SKM-1 treated with dmso at 0.1 percent for 144 hours (cell line): Measurements from ENCODE around the gene ZRSR2.
"Not testable (repeated sequence)": the region's sequence is repeated elsewhere in the genome, so short reads cannot be mapped to it uniquely, and the experiment has no call there.

Experiments used
- DNase-seq: peaks from one replicate; lab custom pipeline; 2025; ENCODE audit not compliant: unreplicated experiment; lab: John Stamatoyannopoulos, UW

Gene ZRSR2

GRCh38 chrX:15789979-15790768 is at the start of gene ZRSR2:
Gene ZRSR2 (plus strand): TSS chrX:15790484. CDS start chrX:15790496, 12 bp downstream.
- peak; percentile 59 for DNase-seq

DNA sequence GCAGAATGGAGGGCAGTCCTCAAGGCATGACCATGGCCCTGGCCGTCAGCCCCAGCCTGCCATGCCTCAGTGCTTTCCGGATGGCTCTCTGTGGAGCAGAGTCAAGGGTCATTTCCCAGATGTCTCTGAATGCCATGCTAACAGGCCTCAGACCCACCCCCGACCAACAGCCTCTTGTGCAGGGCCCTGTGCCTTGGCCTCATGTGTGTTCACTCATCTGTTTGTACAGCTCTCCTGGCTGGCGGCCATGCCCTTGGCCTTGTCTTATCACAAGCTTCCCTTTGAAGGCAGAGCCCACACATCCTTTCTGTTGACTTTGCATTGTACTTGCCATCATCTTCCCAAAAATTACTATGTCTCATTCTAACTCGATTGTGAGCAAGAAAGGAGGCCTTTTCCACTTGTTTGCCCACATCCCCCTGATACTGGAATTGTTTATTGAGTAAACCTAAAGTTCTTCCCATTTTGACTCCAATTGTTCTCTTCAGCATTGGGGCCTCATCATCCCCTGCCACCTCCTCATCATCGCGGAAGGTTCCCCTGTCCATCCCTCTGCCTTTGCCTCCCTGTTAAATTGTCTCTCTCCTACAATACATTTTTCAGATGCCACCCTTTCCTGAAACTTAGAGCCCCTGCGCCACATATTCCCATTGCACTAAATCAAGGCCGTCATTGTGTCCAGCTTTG is 46.0 kb upstream of the ZRSR2 start:
- DNase-seq: no peak

- no peak for DNase-seq
These were observed 45.1 kb upstream of the ZRSR2 start for GRCh38 chrX:15745179-15745578.

GRCh38 chrX:15746651-15747050 is 43.6 kb upstream of the ZRSR2 start:
- DNase-seq: not testable (repeated sequence)

- DNase-seq: no peak
These were observed 42.6 kb upstream of the ZRSR2 start for GRCh38 chrX:15747626-15748173.

DNA sequence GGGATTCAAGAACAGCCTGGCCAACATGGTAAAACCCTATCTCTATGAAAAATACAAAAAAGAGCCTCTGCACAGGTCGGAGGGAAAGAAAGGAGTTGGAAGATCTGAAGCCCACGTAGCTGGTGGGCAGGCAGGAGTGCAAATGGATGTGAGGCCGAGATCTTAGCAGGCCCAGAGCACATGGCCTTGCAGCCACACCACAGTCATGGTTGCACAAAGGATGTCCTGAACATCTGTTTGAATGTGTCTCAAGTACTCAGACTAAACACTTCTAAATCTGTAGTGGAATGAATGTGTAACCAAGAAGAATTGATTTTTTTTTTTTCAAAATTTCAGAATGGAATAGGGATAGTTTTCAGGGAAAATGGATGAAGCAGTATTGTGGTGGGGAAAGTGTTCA is 41.4 kb upstream of the ZRSR2 start:
- no peak for DNase-seq

- DNase-seq: no peak
These were observed 40.4 kb upstream of the ZRSR2 start for GRCh38 chrX:15749642-15750610.

DNA sequence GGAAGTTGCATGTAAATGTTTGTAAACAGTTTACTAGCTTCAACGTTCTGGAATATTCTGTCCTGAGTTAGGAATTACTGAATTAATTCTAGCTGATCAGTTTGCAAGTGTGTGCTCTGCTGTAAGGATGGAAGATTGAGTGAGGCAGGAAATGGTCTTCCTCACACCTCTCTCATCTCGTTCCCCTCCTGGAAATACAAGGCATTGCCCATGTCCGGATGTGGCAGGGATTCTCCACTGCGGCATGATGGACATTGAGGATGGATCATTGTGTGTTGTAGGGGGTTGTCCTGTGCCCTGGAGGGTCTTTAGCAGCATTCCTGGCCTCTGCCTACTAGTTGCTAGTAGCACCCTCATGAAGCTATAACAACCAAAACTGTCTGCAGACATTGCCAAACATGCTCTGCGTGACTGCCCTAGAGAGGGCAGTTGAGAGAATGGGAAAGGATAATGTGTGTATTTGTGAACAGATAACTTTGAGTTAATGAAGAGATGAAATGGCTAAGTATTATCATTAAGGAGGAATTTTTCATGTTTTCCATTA is 39.6 kb upstream of the ZRSR2 start:
- no peak for DNase-seq

DNA sequence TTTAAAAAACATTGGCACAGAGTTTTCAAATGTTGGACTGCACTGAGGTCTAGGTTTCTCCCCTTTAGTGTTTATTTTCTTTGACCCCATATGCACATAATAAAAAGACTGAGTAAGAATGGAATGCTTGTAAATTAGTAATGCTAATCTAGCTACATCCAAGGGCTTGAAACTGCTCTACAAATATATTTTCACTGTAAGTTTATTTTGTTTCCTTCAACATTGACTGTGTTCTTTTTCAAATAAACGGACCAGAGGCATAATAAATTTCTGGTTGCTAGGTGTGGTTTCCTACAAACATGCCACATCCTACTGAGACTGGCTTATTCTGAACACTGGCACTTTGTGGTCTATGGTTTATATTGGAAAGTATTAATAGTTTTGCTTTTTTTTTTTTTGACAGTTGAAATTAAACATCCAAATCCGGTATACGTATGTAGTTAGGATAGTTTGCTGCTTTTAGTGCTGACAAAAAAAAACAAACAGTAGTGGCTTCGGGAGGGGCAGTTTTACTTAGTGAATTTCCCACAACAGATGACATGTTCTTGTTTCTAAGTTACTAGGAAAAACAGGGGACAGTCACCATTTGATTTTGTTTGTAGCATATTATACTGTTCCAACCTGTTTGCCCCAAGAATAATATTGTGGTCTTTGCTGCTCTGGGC is 39.0 kb upstream of the ZRSR2 start:
- no peak for DNase-seq

- no peak for DNase-seq
These were observed 35.2 kb upstream of the ZRSR2 start for GRCh38 chrX:15755091-15755490.

DNA sequence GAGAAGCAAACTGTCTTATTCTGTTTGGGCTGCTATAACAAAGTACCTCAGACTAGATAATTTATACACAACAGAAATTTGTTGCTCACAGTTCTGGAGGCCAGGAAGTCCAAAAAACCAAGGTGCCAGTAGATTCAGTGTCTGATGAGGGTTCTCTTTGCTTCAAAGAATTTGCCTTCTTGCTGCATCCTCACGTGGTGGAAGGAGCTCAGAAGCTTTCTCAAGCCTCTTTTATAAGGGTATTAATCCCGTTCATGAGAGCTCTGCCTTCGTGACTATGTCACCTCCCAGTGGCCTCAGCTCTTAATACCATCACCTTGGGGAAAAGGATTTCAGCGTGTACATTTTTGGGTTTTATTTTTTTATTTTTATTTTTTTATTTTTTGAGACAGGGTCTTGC is 32.1 kb upstream of the ZRSR2 start:
- no peak for DNase-seq

DNA sequence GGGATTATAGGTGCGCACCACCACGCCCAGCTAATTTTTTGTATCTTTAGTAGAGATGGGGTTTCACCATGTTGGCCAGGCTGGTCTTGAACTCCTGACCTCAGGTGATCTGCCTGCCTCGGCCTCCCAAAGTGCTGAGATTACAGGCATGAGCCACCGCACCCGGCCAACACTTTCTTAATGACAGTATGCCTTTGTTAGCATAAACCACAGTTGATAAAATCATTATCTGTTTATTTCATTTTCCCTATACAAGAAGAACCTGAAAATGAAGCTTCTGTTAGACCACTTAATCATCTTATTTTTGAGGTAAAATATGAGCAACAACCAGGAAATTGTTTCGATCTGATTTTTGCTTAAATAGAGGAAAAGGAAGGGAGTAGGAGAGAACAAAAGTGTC is 30.4 kb upstream of the ZRSR2 start:
- not testable (repeated sequence) for DNase-seq

GRCh38 chrX:15761564-15762191 is 28.6 kb upstream of the ZRSR2 start:
- peak; percentile 1 for DNase-seq

DNA sequence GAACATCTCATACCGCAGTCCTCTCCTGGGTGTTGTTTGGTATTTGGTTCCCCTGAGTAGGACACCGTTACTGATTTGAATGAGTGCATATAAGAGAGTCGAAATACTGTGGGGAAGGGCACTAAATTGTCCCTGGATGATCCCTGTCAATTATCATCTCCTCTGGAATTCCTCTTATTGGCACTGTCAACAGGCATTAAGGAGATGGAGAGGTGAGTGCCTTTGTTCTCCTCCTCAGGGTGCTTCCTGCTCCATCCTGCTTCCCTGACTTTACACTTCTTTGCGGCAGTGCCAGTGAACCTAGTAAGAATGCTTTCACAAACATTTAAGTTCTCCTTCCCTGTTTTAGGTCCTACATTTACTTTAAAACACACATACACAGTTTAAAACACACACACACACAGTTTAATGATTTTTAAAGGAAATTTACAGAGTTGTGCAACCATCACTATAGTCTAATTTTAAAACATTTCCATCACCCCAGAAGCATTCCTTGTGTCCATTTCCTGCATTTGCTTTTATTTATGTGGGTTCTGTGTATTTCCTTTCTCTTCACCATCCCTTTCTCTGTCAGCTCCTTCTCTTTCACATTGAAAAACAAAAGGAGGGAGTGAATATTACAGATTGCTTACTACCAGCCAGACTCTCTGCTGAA is 20.9 kb upstream of the ZRSR2 start:
- DNase-seq: no peak

DNA sequence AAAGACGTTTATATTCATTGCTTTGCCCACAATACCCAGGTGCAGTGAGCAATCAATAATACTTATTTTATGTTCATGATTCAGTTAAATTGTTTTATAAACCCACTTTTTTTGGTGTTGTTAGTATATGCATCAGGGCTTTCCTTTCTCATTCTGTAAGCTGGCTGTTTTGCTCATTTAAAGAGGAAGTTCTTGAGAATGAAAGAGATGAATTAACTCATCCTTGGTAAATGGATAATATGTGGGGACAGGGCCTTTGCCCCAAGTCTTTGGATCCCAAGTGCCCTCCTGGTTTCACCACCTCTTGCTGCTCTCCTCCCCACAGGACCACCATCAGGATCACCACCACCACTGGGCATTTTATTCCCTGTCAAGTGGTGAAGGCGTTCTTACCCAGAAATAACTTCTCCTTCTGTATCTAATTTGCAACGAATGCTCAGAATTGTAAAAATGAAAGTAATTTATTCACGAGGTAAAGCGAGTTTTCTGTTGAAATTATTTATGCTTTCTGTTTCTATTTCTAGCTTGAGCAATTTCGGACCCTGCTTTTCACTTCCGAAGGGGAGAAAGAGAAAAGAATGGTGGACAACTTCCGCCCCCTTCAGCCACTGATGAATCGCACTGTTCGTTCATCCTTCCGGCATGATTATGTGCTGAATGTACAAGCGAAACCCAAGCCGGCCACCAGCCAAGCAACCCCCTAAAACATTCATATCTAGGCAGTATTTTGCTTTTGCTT is 8.2 kb upstream of the ZRSR2 start:
- no peak for DNase-seq

DNA sequence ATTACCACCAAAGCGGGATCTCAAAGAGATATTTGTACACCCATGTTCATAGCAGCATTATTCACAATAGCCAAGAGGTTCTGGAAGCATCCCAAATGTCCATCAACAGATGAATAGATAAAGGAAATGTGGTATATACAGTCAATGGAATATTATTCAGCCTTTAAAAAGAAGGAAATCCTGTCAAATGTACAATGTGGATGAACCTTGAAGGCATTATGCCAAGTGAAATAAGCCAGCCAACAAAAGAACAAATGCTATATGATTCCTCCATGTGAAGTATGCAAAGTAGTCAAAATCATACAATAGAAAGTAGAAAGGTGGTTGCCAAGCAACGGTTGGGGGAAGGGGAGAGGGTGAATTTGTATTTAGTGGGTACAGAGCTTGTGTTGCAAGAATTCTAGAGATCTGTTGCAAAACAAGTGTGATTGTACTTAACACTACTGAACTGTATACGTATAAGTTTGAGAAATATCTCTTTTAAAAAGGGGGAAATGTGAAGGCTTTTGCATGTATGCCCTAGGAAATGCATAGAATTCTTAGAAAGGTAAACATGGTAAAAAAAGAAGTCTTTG is 5.0 kb upstream of the ZRSR2 start:
- no peak for DNase-seq

GRCh38 chrX:15786915-15787314 is 3.4 kb upstream of the ZRSR2 start:
- peak; percentile 12 for DNase-seq

DNA sequence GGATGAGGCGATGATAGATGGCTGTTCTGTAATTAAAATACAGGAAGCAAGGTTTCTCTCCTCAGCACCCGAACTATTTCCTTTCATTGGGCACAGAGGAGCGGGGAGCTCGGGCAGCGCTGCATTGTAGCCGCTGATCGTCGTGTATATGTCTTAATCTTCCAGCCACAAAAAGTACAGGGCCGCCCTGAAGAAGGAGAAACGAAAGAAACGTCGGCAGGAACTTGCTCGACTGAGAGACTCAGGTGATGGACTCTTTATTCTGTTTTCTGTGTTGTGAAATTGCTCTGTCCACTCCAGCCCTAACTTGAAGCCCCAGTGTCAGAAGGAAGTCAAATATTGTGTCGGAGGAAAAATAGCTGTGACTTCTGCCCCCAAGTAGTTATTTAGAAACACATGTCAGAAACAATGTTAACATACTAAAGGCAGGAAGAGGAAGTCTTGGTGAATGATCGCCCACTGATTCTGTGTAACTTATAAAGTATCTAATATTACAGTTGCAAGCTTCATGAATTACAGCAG is 546 bp downstream of the ZRSR2 start:
- DNase-seq: no peak
